PC-9 (cell line): ENCODE measurements around the gene MARCHF6.

ENCODE experiments used
- CTCF ChIP-seq: fragments of 200-600 bp; sonication (generic); conservative IDR thresholded peaks from 2 replicates; pipeline ENCODE4 v1.6.1; 2017; ENCODE audit warnings: mixed run types, antibody characterized with exemption, mild to moderate bottlenecking, moderate library complexity
- EZH2 ChIP-seq: fragments of 200-600 bp; sonication (generic); IDR thresholded peaks from 2 replicates; pipeline ENCODE4 v1.8.0; 2017; ENCODE audit warnings: antibody characterized with exemption, low read depth

GRCh38 chr5:10358999-10359398, 5.5 kb downstream of the MARCHF6 start:
- no peak for TF ChIP-seq CTCF
- no peak for TF ChIP-seq EZH2
